HepG2 (cell line): ENCODE results near the gene TECPR1. TPM values are rescaled to one million over a fixed set of nuclear protein-coding genes. Genes with fewer than 3 reads are reported as not detected.

Experiments used
- CERS6 ChIP-seq: sonication (generic); formaldehyde crosslinking; IDR thresholded peaks from 2 replicates; pipeline ENCODE4 v1.5.0; 2020; ENCODE audit warnings: missing genetic modification reagents
- ETS1 ChIP-seq: sonication (generic); formaldehyde crosslinking; IDR thresholded peaks from 2 replicates; pipeline ENCODE4 v1.4.0; 2020; ENCODE audit warnings: missing genetic modification reagents
- ETV5 ChIP-seq: IDR thresholded peaks from 2 replicates; pipeline ENCODE4 v1.6.1; 2018; ENCODE audit warnings: missing biosample characterization, missing genetic modification reagents, inconsistent platforms, borderline replicate concordance
- ETV6 ChIP-seq: sonication (generic); formaldehyde crosslinking; conservative IDR thresholded peaks from 2 replicates; pipeline ENCODE4 v1.4.0; 2020; ENCODE audit warnings: missing genetic modification reagents
- HOXA9 ChIP-seq: sonication (generic); formaldehyde crosslinking; IDR thresholded peaks from 2 replicates; pipeline ENCODE4 v1.8.1; 2022; ENCODE audit warnings: missing genetic modification reagents, mild to moderate bottlenecking, moderate library complexity, borderline replicate concordance
- JARID2 ChIP-seq: sonication (generic); formaldehyde crosslinking; IDR thresholded peaks from 2 replicates; pipeline ENCODE4 v1.8.1; 2023; ENCODE audit warnings: missing genetic modification reagents, inconsistent platforms; ENCODE audit not compliant: insufficient replicate concordance
- KLF11 ChIP-seq: IDR thresholded peaks from 2 replicates; pipeline ENCODE4 v1.6.1; 2016; ENCODE audit warnings: missing compliant biosample characterization
- MLLT10 ChIP-seq: sonication (generic); formaldehyde crosslinking; IDR thresholded peaks from 2 replicates; pipeline ENCODE4 v1.4.0; 2020; ENCODE audit warnings: missing genetic modification reagents
- MXI1 ChIP-seq: IDR thresholded peaks from 3 replicates; pipeline ENCODE4 v1.6.1; 2012; ENCODE audit warnings: low read depth, low read length, inconsistent platforms, borderline replicate concordance
- RAD21 ChIP-seq: fragments of 450-650 bp; formaldehyde crosslinking; IDR thresholded peaks from 2 replicates; pipeline ENCODE4 v1.5.0; 2020; ENCODE audit warnings: mild to moderate bottlenecking
- RBAK ChIP-seq: sonication (generic); formaldehyde crosslinking; IDR thresholded peaks from 2 replicates; pipeline ENCODE4 v1.5.1; 2020; ENCODE audit warnings: mild to moderate bottlenecking, missing genetic modification reagents
- SP2 ChIP-seq: sonication (generic); formaldehyde crosslinking; IDR thresholded peaks from 2 replicates; pipeline ENCODE4 v1.5.1; 2020; ENCODE audit warnings: mild to moderate bottlenecking, missing genetic modification reagents
- YY1 ChIP-seq: IDR thresholded peaks from 2 replicates; pipeline ENCODE4 v1.6.1; 2011; ENCODE audit warnings: low read length, low read depth, moderate library complexity, mild to moderate bottlenecking; ENCODE audit not compliant: insufficient read depth, insufficient replicate concordance
- ZBTB21 ChIP-seq: sonication (generic); formaldehyde crosslinking; IDR thresholded peaks from 2 replicates; pipeline ENCODE4 v1.4.0; 2020; ENCODE audit warnings: missing genetic modification reagents
- ZBTB8A ChIP-seq: sonication (generic); formaldehyde crosslinking; IDR thresholded peaks from 2 replicates; pipeline ENCODE4 v1.4.0; 2020; ENCODE audit warnings: mild to moderate bottlenecking, low read depth, missing genetic modification reagents, borderline replicate concordance
- ZNF224 ChIP-seq: sonication (generic); formaldehyde crosslinking; IDR thresholded peaks from 2 replicates; pipeline ENCODE4 v1.5.0; 2020; ENCODE audit warnings: mild to moderate bottlenecking, missing genetic modification reagents
- ZNF275 ChIP-seq: sonication (generic); formaldehyde crosslinking; IDR thresholded peaks from 2 replicates; pipeline ENCODE4 v1.8.0; 2022; ENCODE audit warnings: missing genetic modification reagents, mild to moderate bottlenecking, inconsistent platforms, borderline replicate concordance
- ZNF33A ChIP-seq: sonication (generic); formaldehyde crosslinking; IDR thresholded peaks from 2 replicates; pipeline ENCODE4 v1.5.1; 2020; ENCODE audit warnings: missing genetic modification reagents, mild to moderate bottlenecking, moderate library complexity, borderline replicate concordance
- ZNF354B ChIP-seq: sonication (generic); formaldehyde crosslinking; IDR thresholded peaks from 2 replicates; pipeline ENCODE4 v1.8.0; 2022; ENCODE audit warnings: mild to moderate bottlenecking, missing genetic modification reagents
- ZNF607 ChIP-seq: sonication (generic); formaldehyde crosslinking; IDR thresholded peaks from 2 replicates; pipeline ENCODE4 v1.5.1; 2020; ENCODE audit warnings: missing genetic modification reagents, mild to moderate bottlenecking, borderline replicate concordance
- ZNF782 ChIP-seq: sonication (generic); formaldehyde crosslinking; IDR thresholded peaks from 2 replicates; pipeline ENCODE4 v1.4.0; 2020; ENCODE audit warnings: missing genetic modification reagents, mild to moderate bottlenecking, borderline replicate concordance
- ZNF891 ChIP-seq: sonication (generic); formaldehyde crosslinking; IDR thresholded peaks from 2 replicates; pipeline ENCODE4 v1.5.0; 2020; ENCODE audit warnings: mild to moderate bottlenecking, missing genetic modification reagents
- ZZZ3 ChIP-seq: sonication (generic); formaldehyde crosslinking; IDR thresholded peaks from 2 replicates; pipeline ENCODE4 v1.4.0; 2020; ENCODE audit warnings: missing genetic modification reagents, mild to moderate bottlenecking, borderline replicate concordance
- polyA plus RNA-seq, 8 experiments: library from polyadenylated mRNA; depleted of rRNA in 3 of 8; stranded (reverse) in 7 of 8; unstranded in 1 of 8; fragments of >200 nt; fragmentation: Illumina TruSeq in 4 of 8; extraction: Trizol in 4 of 8; gene quantifications; 2 replicates each; pipeline versions ENCODE4 v1.2.1 to v1.2.3, GENCODE V29; 2011 to 2016; ENCODE audit warnings: low read depth in 4 of 8, missing spikeins in 1 of 8, mixed read lengths in 1 of 8; ENCODE audit not compliant: insufficient read depth in 1 of 8
- total RNA-seq, 5 experiments: library from RNA; depleted of rRNA; stranded (reverse); fragments of >200 nt; fragmentation: Illumina TruSeq; extraction: Trizol; gene quantifications; 2 replicates each; pipeline ENCODE4 v1.2.3, GENCODE V29; 2016; ENCODE audit warnings: low read depth in 1 of 5
- TF ChIP-seq, protein P1 (sequence below): IDR thresholded peaks from 2 replicates; pipeline ENCODE4 v1.6.1; 2016; ENCODE audit warnings: missing genetic modification reagents, missing compliant biosample characterization
- TF ChIP-seq, protein P2 (sequence below): IDR thresholded peaks from 2 replicates; pipeline ENCODE4 v1.6.1; 2016; ENCODE audit warnings: low read depth, borderline replicate concordance
- TF ChIP-seq, protein P3 (sequence below): sonication (generic); formaldehyde crosslinking; IDR thresholded peaks from 2 replicates; pipeline ENCODE4 v1.5.0; 2020; ENCODE audit warnings: missing genetic modification reagents

Gene TECPR1
- total and polyA plus RNA-seq, 2 of the 13 experiments (the other 11 are each of a cell fraction or from before 2014, with no cell fraction given): 2.3 to 6.3 TPM

DNA sequence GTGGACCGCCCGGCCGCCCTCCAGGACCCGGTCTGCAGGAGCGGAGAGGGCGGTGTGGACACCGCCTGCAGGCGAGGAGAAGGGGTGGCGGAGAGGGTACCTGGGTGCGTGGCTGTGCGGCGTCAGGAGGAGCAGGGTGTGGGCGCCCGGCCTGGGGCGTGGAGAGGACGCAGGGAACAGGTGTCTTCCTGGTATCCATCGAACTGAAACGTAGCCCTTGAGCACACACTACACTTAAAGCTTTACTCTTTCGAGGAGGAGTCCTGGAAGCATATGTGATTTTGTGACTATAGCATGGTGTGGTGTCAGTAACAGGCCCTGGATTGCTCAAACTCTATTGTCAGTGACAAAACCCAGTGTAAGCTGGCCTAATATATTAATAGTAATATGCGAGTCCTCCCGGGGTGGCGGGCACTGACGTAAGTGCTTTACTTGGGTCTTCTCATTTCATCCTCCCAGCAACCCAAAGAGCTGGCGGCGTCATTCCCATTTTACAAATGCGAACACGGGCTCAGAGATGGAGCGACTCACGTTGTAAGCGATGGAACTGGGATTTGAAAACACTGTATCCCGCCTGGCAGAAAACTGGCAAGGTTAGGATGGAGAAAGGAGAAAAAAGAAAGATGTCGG, 508 bp upstream of the TECPR1 start (continued):
- TF ChIP-seq, protein P1, sequence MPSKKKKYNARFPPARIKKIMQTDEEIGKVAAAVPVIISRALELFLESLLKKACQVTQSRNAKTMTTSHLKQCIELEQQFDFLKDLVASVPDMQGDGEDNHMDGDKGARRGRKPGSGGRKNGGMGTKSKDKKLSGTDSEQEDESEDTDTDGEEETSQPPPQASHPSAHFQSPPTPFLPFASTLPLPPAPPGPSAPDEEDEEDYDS: no peak
- no peak for TF ChIP-seq MXI1
- TF ChIP-seq RBAK: peak; percentile 35; the same call in 1 of the 2 replicates
- no peak for TF ChIP-seq ZNF354B (CRISPR knock-in tag)
- no peak for TF ChIP-seq SP2 (CRISPR knock-in tag)
- no peak for TF ChIP-seq MLLT10
- peak; percentile 28 for TF ChIP-seq ZNF275 (CRISPR knock-in tag)
- 0 out of 2 replicates have a peak, but pooled peaks have one; percentile 67 for TF ChIP-seq HOXA9 (CRISPR knock-in tag)
- TF ChIP-seq ZNF891 (CRISPR knock-in tag): no peak
- TF ChIP-seq ZBTB8A: no peak
- TF ChIP-seq ZNF607 (CRISPR knock-in tag): peak; percentile 41; the same call in 1 of the 2 replicates
- peak; percentile 8; the same call in 1 of the 2 replicates for TF ChIP-seq RAD21 (CRISPR knock-in tag)
- no peak for TF ChIP-seq ZNF33A (CRISPR knock-in tag)
- TF ChIP-seq ETV5: no peak
- TF ChIP-seq ETV6 (CRISPR knock-in tag): 0 out of 2 replicates have a peak, but pooled peaks have one; percentile 39
- peak; percentile 5 for TF ChIP-seq YY1
- 0 out of 2 replicates have a peak, but pooled peaks have one; percentile 3 for TF ChIP-seq KLF11 (CRISPR knock-in tag)
- TF ChIP-seq JARID2 (CRISPR knock-in tag): no peak
- no peak for TF ChIP-seq ETS1 (CRISPR knock-in tag)
- TF ChIP-seq, protein P2, sequence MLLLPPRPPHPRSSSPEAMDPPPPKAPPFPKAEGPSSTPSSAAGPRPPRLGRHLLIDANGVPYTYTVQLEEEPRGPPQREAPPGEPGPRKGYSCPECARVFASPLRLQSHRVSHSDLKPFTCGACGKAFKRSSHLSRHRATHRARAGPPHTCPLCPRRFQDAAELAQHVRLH (CRISPR knock-in tag): no peak
- TF ChIP-seq ZNF224 (CRISPR knock-in tag): no peak
- TF ChIP-seq ZBTB21: no peak
- TF ChIP-seq ZNF782 (CRISPR knock-in tag): no peak; the same call in 1 of the 2 replicates
- TF ChIP-seq ZZZ3 (CRISPR knock-in tag): no peak
- no peak for TF ChIP-seq CERS6 (CRISPR knock-in tag)
- TF ChIP-seq, protein P3, sequence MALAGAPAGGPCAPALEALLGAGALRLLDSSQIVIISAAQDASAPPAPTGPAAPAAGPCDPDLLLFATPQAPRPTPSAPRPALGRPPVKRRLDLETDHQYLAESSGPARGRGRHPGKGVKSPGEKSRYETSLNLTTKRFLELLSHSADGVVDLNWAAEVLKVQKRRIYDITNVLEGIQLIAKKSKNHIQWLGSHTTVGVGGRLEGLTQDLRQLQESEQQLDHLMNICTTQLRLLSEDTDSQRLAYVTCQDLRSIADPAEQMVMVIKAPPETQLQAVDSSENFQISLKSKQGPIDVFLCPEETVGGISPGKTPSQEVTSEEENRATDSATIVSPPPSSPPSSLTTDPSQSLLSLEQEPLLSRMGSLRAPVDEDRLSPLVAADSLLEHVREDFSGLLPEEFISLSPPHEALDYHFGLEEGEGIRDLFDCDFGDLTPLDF (CRISPR knock-in tag): no peak; the same call in 1 of the 2 replicates
